GM12873 (cell line): ENCODE measurements around the gene EXTL1.

Experiments used
- TF ChIP-seq, protein P1 (sequence below): IDR thresholded peaks from 2 replicates; pipeline ENCODE4 v1.5.1; 2012; ENCODE audit warnings: low read depth, mild to moderate bottlenecking, moderate library complexity, low read length, control low read depth; ENCODE audit not compliant: insufficient read depth; ENCODE audit errors: missing control alignments

EXTL1 gene

GRCh38 chr1:26049531-26050247 is 28.1 kb downstream of the EXTL1 start:
- TF ChIP-seq, protein P1, sequence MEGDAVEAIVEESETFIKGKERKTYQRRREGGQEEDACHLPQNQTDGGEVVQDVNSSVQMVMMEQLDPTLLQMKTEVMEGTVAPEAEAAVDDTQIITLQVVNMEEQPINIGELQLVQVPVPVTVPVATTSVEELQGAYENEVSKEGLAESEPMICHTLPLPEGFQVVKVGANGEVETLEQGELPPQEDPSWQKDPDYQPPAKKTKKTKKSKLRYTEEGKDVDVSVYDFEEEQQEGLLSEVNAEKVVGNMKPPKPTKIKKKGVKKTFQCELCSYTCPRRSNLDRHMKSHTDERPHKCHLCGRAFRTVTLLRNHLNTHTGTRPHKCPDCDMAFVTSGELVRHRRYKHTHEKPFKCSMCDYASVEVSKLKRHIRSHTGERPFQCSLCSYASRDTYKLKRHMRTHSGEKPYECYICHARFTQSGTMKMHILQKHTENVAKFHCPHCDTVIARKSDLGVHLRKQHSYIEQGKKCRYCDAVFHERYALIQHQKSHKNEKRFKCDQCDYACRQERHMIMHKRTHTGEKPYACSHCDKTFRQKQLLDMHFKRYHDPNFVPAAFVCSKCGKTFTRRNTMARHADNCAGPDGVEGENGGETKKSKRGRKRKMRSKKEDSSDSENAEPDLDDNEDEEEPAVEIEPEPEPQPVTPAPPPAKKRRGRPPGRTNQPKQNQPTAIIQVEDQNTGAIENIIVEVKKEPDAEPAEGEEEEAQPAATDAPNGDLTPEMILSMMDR, result no peak

- TF ChIP-seq, protein P1, result no peak
Measured at GRCh38 chr1:26050248-26050640, 28.7 kb downstream of the EXTL1 start.

DNA sequence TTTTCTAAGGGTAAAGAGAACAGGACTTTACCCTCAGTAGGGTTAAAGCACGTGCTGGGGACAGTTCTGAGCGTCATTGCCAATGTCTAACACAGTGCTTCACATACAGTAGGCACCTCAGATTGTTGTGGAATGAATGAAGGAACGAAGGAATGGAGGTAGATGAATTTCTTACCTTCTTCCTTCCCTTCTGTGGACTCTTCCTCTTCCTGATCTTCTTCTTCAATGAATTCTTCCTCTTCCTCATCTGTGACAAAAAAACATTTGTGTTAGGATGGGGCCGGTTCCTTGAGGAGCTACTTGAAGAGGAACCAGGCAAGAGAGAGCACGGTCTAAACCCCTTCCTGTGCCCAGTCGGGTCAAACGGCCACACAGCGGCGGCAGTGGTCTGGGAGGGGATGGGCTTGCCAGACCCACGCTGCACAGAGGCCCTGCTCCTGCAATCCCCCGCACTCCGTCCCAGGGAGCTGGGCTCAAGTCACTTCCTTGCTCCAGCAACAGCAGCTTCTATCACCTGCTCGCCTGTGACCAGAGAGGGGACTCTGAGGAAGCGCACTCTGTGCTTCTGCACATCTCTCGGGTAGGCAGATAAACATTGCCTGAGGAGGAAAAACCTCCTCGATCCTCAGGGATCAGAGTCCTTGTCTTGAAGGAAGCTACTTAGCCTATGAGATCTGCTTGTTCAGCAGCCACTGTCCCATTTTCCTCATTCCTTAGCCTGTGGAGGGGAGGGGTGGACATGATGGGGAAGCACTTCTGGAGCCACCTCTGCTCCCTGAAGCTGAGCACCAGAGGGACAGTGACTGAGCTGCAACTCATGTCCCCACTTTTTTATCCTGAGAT is 32.4 kb downstream of the EXTL1 start:
- TF ChIP-seq, protein P1, result no peak

DNA sequence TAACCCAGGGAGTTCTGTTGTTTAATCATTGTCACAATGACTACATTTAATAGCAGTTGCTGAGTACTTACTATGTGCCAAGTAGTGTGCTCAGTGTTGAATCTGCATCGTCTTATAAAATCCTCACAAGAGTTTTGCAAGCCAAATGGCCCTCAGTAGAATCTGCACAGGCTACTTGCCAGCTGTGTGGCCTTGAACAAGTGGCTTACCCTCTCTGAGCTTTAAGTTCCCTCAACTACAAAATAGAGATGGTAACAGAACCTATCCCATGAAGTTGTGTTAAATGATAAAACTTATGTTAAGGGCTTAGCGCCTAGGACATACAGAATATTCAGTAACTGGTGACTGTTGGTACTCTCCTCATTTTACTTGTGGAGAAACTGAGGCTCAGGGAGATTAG is 33.5 kb downstream of the EXTL1 start:
- TF ChIP-seq, protein P1, result no peak

DNA sequence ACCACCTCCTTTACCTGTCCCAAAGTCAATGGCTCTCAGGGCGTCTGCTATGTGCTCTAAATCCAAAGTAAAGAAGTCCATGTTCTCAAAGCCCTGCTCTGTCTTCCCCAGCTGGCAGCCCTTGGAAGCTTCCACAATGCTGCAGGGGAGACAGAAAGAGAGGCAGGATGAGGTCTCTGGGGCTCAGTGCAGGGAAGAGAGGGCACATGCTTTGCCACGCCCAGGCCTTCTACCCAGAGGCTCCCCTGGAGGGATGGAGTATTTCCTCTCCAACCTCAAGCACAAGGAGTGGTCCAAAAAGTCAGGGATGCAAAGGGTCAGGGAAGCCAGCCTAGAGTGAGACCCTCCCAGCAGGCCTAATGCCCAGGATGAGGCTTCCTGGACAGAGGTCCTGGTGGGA is 35.6 kb downstream of the EXTL1 start:
- TF ChIP-seq, protein P1, result no peak

GRCh38 chr1:26058052-26058595 is 36.5 kb downstream of the EXTL1 start:
- TF ChIP-seq, protein P1, result no peak

DNA sequence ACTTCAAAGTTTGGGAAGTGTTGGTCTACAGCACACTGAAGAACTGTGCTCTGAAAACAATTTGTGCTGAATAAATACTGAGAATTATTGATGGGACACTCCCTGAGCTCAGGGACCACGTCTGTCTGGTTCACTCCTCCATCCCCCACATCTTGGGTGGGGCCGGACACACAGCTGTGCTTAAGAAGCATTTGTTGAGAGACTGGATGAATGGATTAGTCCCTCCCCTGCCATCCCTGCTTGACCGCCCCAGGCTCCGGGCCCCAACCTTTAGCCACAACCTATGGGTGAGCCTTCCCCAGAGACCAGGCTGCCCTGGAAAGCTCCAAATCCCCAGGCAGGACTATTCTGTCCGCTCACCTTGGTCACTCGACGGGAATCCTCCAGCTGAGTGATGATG is 38.3 kb downstream of the EXTL1 start:
- TF ChIP-seq, protein P1, result no peak
